GM12892 (cell line): ENCODE data around the gene ABCC5.

Experiments
- POLR2AphosphoS5 ChIP-seq: IDR thresholded peaks from 2 replicates; pipeline ENCODE4 v1.6.1; 2011; ENCODE audit warnings: low read depth, low read length, control low read depth
- TAF1 ChIP-seq: IDR thresholded peaks from 2 replicates; pipeline ENCODE4 v1.6.1; 2011; ENCODE audit warnings: low read depth, mild to moderate bottlenecking, control low read depth, low read length, borderline replicate concordance

DNA sequence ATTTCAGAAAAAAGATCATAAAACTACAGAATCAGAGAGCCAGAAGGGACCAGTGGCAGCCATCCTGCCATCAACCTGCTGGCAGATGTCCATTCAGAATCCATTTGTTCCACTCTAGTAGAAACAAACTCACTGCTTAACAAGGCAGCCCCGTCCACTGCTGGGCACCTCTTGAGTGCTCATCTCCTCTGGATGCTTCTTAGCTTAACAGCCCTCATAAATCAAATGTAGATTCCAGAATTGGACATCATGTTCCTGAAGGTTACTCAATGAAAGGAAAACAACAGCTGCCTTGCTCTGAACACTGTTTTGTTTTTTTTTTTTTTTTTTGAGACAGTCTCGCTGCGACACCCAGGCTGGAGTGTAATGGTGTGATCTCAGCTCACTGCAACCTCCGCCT, 37.3 kb downstream of the ABCC5 start:
- TF ChIP-seq TAF1 (no peak), POLR2AphosphoS5 (no peak)
